Lower leg skin (tissue), 4 donors: ENCODE measurements around the gene ILKAP. TPM values are rescaled to one million over a fixed set of nuclear protein-coding genes. Genes with fewer than 3 reads are reported as not detected.

Source experiments
- DNase-seq, 2 donors: peaks; one replicate each; pipeline ENCODE4 v3.0.0-alpha.2; 2019; ENCODE audit warnings: low spot score in 2 of 2
- H3K4me3 ChIP-seq: fragments of 200-600 bp; sonication (generic); 2 replicates; pipeline ENCODE4 v1.5.1; 2017; ENCODE audit warnings: mild to moderate bottlenecking, low read depth; ENCODE audit not compliant: poor library complexity, severe bottlenecking
- POLR2A ChIP-seq, 2 donors: fragments of 450-650 bp; IDR thresholded peaks; one replicate each; pipeline ENCODE4 v1.6.1; 2016 to 2017; ENCODE audit warnings: antibody characterized with exemption in 2 of 2, mild to moderate bottlenecking in 1 of 2, moderate library complexity in 1 of 2
- WGBS, 2 donors: methylation state at CpG; one replicate each; pipeline ENCODE4 v1.1.5; 2018; 5-methylcytosine and 5-hydroxymethylcytosine counted together
- intact Hi-C: fragments of 100-400 bp; cut with DNase I; formaldehyde crosslinking; loops from one replicate; pipeline ENCODE4 v1.15.0; 2023; ENCODE audit warnings: low total_unique reads
- total RNA-seq, 4 donors: library from RNA; depleted of rRNA; stranded (reverse); fragments of >200 nt; gene quantifications; one replicate each; pipeline ENCODE4 v1.1.0, GENCODE V29; 2016
- TF ChIP-seq, protein P1 (sequence below), 3 donors: fragments of 450-650 bp; IDR thresholded peaks; one replicate each; pipeline ENCODE4 v1.5.1; 2016; ENCODE audit warnings: antibody characterized with exemption in 3 of 3, mild to moderate bottlenecking in 3 of 3, moderate library complexity in 2 of 3

The ILKAP gene
- total RNA-seq, 4 donors from 2014 or later, result 22.8 to 73.5 (median 32.1) TPM

DNA sequence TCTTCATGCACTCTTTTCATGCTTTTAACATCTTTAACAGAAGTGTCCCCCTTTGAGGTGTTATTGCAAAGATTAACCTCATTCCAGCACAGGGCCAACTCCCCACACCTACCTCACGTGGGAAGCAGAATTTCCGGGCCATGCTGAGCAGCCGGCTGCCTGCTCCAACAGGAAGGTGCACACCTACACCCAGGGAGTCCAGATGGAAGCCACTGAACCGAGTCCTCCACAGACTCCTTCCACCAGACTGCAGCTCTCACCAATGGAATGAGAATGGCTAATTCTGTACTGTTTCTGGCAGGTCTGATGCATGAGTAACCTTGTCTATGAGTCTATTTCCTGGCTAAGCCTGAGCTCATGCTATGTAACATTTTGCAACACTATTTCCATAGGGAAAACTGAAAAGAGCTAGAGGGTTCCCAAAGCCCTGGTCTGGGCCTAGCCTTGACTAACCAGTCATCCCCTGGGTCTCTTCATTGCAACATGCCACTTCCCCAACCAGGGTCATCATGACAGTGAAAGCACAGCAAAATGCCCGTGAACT lies 33.7 kb downstream of the ILKAP start:
- no peak overlapping the region for H3K4me3 ChIP-seq
- intact Hi-C loops, result no loop called here
- peak in 1 of 2 donors; percentile 70 for DNase-seq
- 47 to 61% methylated on average over 5 of the region's 5 CpGs for WGBS, 2 donors
- TF ChIP-seq, protein P1, sequence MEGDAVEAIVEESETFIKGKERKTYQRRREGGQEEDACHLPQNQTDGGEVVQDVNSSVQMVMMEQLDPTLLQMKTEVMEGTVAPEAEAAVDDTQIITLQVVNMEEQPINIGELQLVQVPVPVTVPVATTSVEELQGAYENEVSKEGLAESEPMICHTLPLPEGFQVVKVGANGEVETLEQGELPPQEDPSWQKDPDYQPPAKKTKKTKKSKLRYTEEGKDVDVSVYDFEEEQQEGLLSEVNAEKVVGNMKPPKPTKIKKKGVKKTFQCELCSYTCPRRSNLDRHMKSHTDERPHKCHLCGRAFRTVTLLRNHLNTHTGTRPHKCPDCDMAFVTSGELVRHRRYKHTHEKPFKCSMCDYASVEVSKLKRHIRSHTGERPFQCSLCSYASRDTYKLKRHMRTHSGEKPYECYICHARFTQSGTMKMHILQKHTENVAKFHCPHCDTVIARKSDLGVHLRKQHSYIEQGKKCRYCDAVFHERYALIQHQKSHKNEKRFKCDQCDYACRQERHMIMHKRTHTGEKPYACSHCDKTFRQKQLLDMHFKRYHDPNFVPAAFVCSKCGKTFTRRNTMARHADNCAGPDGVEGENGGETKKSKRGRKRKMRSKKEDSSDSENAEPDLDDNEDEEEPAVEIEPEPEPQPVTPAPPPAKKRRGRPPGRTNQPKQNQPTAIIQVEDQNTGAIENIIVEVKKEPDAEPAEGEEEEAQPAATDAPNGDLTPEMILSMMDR (IDR thresholded peaks at IDR 0.05), result no peak
- TF ChIP-seq POLR2A (IDR thresholded peaks at IDR 0.05), result no peak

DNA sequence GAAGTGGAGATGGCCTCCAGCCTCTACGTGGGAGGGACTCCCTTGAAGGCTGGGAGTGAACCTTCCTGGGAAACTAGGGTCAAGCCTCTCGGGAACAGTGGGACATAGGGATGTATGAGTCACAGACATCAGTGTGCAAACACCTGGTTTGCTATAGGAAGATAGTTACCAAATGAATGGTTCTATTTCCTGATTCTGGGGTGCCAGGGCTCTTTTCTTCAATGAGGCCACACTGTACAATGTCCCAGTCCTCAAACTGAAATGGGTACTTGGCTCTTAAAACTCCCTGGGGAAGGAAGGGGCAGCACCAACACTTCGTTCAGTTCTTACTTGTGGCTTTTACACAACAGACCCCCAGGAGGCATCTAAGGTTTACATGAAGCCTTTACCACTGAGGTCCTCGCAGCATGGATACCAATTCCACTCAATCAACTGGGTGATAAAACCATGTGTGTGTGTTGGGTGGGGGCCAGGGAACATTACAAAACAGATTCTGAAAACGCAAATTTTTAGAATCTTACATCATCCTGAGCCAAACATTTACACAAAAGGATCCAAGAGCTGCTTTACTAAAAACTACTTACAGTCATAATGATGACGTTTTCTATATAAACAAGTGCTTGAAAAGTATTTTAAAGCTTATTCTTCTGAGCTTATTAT lies 34.3 kb downstream of the ILKAP start:
- 50% methylated on average over 6 of the region's 6 CpGs for WGBS, 2 donors
- intact Hi-C loops, result no loop called here

DNA sequence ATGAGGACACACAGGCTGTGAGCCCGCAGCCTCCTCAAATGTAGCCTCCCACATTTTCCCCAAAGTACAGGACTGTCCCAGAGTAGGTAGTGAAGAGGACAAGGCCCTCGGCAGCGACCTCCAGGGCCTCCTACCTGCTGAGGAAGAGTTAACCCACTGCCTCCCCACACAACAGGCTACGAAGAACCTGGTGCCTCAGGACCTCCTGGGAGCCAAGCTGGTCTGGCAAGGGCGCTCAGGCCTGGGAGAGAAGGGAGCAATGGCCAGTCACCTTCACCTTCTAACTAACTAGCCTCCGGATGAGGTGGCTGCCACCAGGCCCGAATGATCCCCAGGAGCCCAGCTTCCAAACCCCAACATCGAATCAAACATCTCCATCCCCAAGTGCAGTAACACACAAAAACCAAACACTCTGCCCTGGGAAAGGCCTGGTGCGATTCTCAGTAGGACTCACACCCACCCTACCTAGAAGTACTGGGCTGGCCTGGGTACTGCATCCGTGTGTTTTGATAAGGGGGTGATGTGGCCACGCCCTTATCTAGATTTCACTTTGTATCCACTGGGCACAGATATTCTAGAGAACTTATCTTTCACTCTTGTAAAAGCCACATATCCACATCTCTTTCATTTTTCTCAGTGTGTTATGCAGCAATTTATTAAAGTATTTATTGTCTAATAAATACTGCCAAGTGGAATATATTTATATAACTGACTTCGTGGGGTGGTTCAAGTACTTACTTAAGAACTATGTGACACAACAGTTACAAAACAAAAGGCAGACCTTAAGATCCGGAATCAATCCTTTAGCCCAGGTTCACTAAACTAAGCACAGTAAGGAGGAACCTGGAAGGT lies 35.1 kb downstream of the ILKAP start:
- no peak overlapping the region for H3K4me3 ChIP-seq
- DNase-seq, result peak in 1 of 2 donors; percentile 59
- intact Hi-C loops, result no loop called here
- TF ChIP-seq, protein P1 (IDR thresholded peaks at IDR 0.05), result no peak
- TF ChIP-seq POLR2A (IDR thresholded peaks at IDR 0.05), result no peak
- 90 to 91% methylated on average over 13 of the region's 13 CpGs for WGBS, 2 donors

More for the DNA sequence above, 34.3 kb downstream of the ILKAP start:
- peak; percentile 35 to 81 for DNase-seq
- TF ChIP-seq POLR2A (IDR thresholded peaks at IDR 0.05), result no peak
- TF ChIP-seq, protein P1 (IDR thresholded peaks at IDR 0.05), result no peak
- no peak overlapping the region for H3K4me3 ChIP-seq

DNA sequence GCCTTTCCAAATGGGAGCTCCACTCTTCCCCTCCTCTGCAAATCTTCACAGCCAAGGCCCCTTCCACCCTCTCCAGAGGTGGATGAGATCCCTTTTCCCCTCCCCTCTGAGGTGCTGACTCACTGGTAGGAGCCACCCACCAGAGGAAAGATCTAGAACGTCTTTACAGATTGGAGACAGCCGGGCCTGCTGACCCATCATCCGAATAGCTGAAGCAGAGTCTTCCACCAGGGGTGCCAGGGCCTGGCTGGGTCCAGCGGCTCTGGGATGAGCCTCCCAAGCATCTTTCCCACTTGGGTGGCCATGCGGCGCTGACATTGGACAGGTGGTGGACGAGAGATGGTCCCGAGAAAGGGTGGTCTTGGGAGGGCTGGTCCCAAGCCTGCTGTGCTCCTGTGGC lies 35.7 kb downstream of the ILKAP start:
- TF ChIP-seq, protein P1 (IDR thresholded peaks at IDR 0.05), result no peak
- no peak for TF ChIP-seq POLR2A (IDR thresholded peaks at IDR 0.05)
- H3K4me3 ChIP-seq, result no peak overlapping the region
- 76 to 84% methylated on average over 6 to 8 of the region's 8 CpGs for WGBS, 2 donors
- intact Hi-C loops, result no loop called here
- peak in 1 of 2 donors; percentile 84 for DNase-seq

DNA sequence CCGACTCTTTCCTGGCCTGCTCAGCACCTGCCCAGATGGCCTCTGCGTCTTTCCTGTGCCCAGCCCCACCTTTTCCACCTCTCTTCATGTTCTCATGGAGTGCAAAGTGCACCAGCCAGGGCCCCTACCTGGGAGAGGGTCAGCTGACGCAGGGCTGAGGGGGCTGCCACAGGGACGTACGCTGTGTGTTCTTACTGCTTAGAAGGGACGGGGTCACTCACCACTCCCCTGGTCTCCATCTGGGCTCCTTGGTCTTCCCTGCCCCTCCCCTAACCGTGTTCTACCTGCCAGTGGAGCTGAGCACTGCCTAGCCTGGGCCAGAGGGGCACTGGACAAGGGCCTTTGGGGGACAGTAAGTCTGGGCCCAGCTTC lies 36.2 kb downstream of the ILKAP start:
- no peak overlapping the region for H3K4me3 ChIP-seq
- intact Hi-C loops, result no loop called here
- TF ChIP-seq, protein P1 (IDR thresholded peaks at IDR 0.05), result no peak
- TF ChIP-seq POLR2A (IDR thresholded peaks at IDR 0.05), result no peak
- WGBS, 2 donors, result 83 to 86% methylated on average over 7 of the region's 7 CpGs
- DNase-seq, result peak in 1 of 2 donors; percentile 74
